C4-2B (cell line): Measurements from ENCODE around the gene MSRB3.

Experiments
- CTCF ChIP-seq: fragments of 450-650 bp; conservative IDR thresholded peaks from 2 replicates; pipeline ENCODE4 v1.5.1; 2017; ENCODE audit warnings: mild to moderate bottlenecking
- ZFX ChIP-seq: fragments of 450-650 bp; IDR thresholded peaks from 2 replicates; pipeline ENCODE4 v1.6.1; 2017

GRCh38 chr12:65248656-65249633 is 29.5 kb upstream of the MSRB3 start:
- no peak for TF ChIP-seq CTCF
- TF ChIP-seq ZFX = no peak
